ENCODE results near the gene NAV2. TPM values are rescaled to one million over a fixed set of nuclear protein-coding genes. Genes with fewer than 3 reads are reported as not detected.

Gene NAV2
- total RNA-seq, 1 donor from 2014 or later: 10.3 TPM

DNA sequence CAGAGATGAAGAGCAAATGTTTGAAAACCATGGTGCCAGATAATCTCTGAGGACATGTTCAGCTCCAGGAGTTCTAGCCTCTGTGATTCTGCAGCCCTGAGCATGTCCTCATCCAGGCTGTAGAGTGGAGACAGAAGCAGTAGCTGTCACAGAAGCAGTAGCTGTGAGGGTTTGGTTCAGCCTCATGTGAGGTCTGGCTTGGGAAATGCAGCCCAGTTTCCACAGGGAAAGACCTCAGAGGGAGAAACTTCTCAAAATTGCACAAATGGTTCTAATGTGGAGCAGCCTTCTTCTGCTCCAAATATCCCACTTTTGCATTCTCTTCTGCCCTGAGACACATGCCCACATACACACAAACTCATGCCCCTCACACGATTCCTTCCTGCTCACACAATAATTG lies 399.2 kb downstream of the NAV2 start:
- no peak overlapping the region for H3K4me3 Mint-ChIP-seq
- ChIA-PET POLR2A (no interaction called here), CTCF (interaction anchor here (1.5 to 6.3 kb wide), 3 partner anchors 16 to 160 kb away, joined by 3 to 24 read pairs (median 5); no protein-coding TSS in a partner anchor)
- no peak for DNase-seq
- intact Hi-C loops (cut with micrococcal nuclease): loop anchor here (1.0 to 5.0 kb wide), 3 partner anchors 161 to 550 kb away; no protein-coding TSS in a partner anchor
- peaks cover 11% of the 10 kb centered on the region for H3K27me3 Mint-ChIP-seq
- ATAC-seq (ENCODE audit: low read depth): no peak
- H3K4me1 Mint-ChIP-seq: peaks cover 3% of the 10 kb centered on the region
- H3K9me3 Mint-ChIP-seq: no peaks in the 10 kb centered on the region
- H3K36me3 Mint-ChIP-seq (ENCODE audit: low read depth): no peaks in the 10 kb centered on the region
- H3K27ac Mint-ChIP-seq: no peak overlapping the region
- TF ChIP-seq, protein P1, sequence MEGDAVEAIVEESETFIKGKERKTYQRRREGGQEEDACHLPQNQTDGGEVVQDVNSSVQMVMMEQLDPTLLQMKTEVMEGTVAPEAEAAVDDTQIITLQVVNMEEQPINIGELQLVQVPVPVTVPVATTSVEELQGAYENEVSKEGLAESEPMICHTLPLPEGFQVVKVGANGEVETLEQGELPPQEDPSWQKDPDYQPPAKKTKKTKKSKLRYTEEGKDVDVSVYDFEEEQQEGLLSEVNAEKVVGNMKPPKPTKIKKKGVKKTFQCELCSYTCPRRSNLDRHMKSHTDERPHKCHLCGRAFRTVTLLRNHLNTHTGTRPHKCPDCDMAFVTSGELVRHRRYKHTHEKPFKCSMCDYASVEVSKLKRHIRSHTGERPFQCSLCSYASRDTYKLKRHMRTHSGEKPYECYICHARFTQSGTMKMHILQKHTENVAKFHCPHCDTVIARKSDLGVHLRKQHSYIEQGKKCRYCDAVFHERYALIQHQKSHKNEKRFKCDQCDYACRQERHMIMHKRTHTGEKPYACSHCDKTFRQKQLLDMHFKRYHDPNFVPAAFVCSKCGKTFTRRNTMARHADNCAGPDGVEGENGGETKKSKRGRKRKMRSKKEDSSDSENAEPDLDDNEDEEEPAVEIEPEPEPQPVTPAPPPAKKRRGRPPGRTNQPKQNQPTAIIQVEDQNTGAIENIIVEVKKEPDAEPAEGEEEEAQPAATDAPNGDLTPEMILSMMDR (IDR thresholded peaks at IDR 0.05): no peak

DNA sequence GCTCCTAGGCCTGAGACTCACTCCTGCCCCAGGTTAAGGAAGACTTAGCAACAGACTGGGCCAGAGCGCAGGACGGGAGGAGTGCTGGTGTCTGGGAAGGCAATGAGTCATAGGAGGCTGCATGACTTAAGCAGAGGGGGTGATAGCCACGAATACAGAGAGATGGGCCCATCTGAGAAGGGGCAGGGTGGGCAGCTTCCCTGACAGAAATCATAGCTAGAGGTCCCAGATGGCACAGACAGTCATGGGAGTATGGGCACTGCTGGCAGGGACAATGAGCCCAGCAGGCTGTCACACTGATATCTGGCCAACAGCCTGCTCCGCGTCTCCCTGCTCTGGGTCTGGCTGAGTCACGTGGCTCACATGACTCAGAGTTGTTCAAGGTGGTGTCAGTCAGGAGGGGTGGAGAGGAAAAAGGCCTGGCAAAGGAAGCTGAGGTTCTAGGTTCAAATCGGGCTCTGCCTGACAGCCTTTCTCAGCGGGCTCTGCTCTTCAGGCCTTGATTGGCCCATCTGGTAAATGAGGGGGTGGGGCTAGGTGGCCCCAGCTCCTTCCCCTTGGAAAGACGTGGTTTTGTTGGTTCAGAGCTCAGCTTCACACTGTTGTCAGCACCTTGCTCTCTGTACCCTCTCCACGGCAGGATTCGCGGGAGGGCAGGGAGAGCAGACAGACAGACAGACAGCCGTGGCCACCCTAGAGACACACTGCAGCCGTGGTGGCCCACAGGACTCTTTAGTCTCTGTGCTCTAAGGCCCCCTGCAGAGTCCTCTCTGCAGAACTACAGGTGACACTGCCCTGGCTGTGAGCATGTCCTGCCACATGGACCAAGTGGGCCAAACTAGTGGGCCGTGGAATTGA lies 399.9 kb downstream of the NAV2 start:
- CTCF ChIA-PET: interaction anchor here (1.2 to 6.3 kb wide), 4 partner anchors 13 to 161 kb away, joined by 3 to 24 read pairs (median 4); no protein-coding TSS in a partner anchor
- no peak overlapping the region for H3K4me3 Mint-ChIP-seq
- TF ChIP-seq, protein P1 (IDR thresholded peaks at IDR 0.05): no peak

DNA sequence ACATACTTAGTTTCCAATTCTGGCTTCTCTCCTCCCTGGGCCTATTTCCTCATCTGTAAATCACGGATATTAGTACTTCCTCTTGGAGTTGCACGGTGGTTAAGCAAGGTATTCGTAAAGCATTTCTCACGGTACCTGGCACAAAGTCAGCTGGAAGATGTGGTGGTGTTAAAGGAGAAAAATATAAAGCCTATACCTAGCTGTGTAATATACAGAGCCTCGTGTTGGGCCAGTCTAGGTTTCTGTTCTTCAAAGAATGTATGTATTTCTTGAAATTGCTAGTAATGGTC lies 400.5 kb downstream of the NAV2 start:
- DNase-seq (no peak), ATAC-seq (ENCODE audit: low read depth) (no peak)
- Mint-ChIP-seq H3K27me3 (peaks cover 11% of the 10 kb centered on the region), H3K9me3 (no peaks in the 10 kb centered on the region), H3K27ac (no peak overlapping the region), H3K36me3 (ENCODE audit: low read depth) (no peaks in the 10 kb centered on the region), H3K4me1 (peaks cover 3% of the 10 kb centered on the region), H3K4me3 (no peak overlapping the region)
- TF ChIP-seq, protein P1 (IDR thresholded peaks at IDR 0.05): no peak
- CTCF ChIA-PET: interaction anchor here (1.2 to 6.3 kb wide), 4 partner anchors 9 to 161 kb away, joined by 3 to 24 read pairs (median 4); no protein-coding TSS in a partner anchor
- intact Hi-C loops (cut with micrococcal nuclease): loop anchor here (5.0 kb wide), 1 partner anchor 551 kb away; no protein-coding TSS in a partner anchor
- POLR2A ChIA-PET: interaction anchor here (0.9 kb wide), 1 partner anchor 12 kb away, joined by 3 read pairs; no protein-coding TSS in a partner anchor

More for the DNA sequence above, 399.9 kb downstream of the NAV2 start:
- POLR2A ChIA-PET: interaction anchor here (0.9 kb wide), 1 partner anchor 12 kb away, joined by 3 read pairs; no protein-coding TSS in a partner anchor
- H3K9me3 Mint-ChIP-seq: no peaks in the 10 kb centered on the region
- H3K27me3 Mint-ChIP-seq: peaks cover 11% of the 10 kb centered on the region
- intact Hi-C loops (cut with micrococcal nuclease): loop anchor here (5.0 kb wide), 1 partner anchor 550 kb away; no protein-coding TSS in a partner anchor
- DNase-seq (no peak), ATAC-seq (ENCODE audit: low read depth) (no peak)
- no peaks in the 10 kb centered on the region for H3K36me3 Mint-ChIP-seq (ENCODE audit: low read depth)
- H3K4me1 Mint-ChIP-seq: peaks cover 3% of the 10 kb centered on the region
- no peak overlapping the region for H3K27ac Mint-ChIP-seq

DNA sequence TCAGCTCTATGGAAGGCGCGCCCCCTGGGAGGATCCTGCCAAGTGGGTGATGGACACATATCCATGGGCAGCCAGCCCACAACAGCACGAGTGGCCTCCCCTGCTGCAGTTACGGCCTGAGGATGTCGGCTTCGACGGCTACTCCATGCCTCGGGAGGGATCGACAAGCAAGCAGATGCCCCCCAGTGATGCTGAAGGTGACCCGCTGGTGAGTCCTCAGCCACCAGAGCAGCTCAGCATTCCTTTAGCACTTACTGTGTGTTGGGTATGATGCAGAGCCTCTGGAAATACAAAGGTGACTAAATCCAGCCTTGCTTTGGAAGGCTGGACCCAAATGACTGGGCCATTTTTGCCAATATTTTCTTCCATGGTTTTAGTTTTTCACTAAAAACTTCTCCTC lies 402.0 kb downstream of the NAV2 start:
- TF ChIP-seq, protein P1 (IDR thresholded peaks at IDR 0.05): no peak
- ChIA-PET POLR2A (no interaction called here), CTCF (interaction anchor here (1.4 kb wide), 1 partner anchor 10 kb away, joined by 3 read pairs; no protein-coding TSS in a partner anchor)
- intact Hi-C loops (cut with micrococcal nuclease): loop anchor here (5.0 kb wide), 1 partner anchor 552 kb away; no protein-coding TSS in a partner anchor
- DNase-seq (no peak), ATAC-seq (ENCODE audit: low read depth) (no peak)
- H3K27ac Mint-ChIP-seq: no peak overlapping the region
- no peaks in the 10 kb centered on the region for H3K9me3 Mint-ChIP-seq
- H3K4me3 Mint-ChIP-seq: no peak overlapping the region
- H3K27me3 Mint-ChIP-seq: peaks cover 16% of the 10 kb centered on the region
- H3K4me1 Mint-ChIP-seq: peaks cover 3% of the 10 kb centered on the region
- no peaks in the 10 kb centered on the region for H3K36me3 Mint-ChIP-seq (ENCODE audit: low read depth)

DNA sequence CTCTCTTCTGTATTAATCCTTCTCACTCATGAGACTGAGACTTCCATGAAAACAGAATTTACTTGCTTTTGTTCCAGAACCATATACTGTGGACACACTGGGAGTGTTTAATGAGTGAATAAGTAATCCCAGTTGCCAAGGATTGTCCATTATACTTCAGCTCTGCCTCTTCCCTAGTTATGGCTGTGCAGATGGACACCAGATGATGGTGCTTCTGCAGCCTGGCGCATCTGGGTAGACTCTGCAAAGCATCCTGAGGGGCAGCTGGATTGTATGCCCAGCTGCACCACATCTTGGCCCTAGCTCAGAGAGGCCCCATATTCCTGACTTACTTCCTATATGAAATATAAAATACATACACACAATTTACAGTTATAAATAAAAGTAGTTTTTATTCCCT lies 404.2 kb downstream of the NAV2 start:
- CTCF ChIA-PET: interaction anchor here (3.0 kb wide), 1 partner anchor 12 kb away, joined by 12 read pairs; no protein-coding TSS in a partner anchor
- TF ChIP-seq, protein P1 (IDR thresholded peaks at IDR 0.05): no peak
- POLR2A ChIA-PET: no interaction called here
- H3K27ac Mint-ChIP-seq: no peak overlapping the region
- H3K27me3 Mint-ChIP-seq: peaks cover 16% of the 10 kb centered on the region
- DNase-seq (no peak), ATAC-seq (ENCODE audit: low read depth) (no peak)
- H3K36me3 Mint-ChIP-seq (ENCODE audit: low read depth): no peaks in the 10 kb centered on the region
- H3K9me3 Mint-ChIP-seq: no peaks in the 10 kb centered on the region
- no peak overlapping the region for H3K4me3 Mint-ChIP-seq
- peaks cover 3% of the 10 kb centered on the region for H3K4me1 Mint-ChIP-seq
- intact Hi-C loops (cut with micrococcal nuclease): no loop called here

Data from activated B cell treated with CpG ODN at 0.5 μM for 24 hours (primary cell).